HCT116 (cell line): Measurements from ENCODE around the gene RAD21L1. TPM values are rescaled to one million over a fixed set of nuclear protein-coding genes. Genes with fewer than 3 reads are reported as not detected.

Source experiments
- ATAC-seq: fragments of 200-7000 bp; cut with Tn5 transposase; 2 replicates; pipeline ENCODE4 v1.9.1; 2020; ENCODE audit warnings: mild to moderate bottlenecking, moderate library complexity
- BruUV-seq: library from RNA; stranded (reverse); fragments of 400-500 nt; replicated peaks from 2 replicates; lab custom pipeline; 2021; lab: Mats Ljungman, UMichigan
- CTCF ChIA-PET: fragments of 300-600 bp; sonication (Branson Sonifier 250); formaldehyde crosslinking; loops from one replicate; lab custom pipeline; 2021; ENCODE audit warnings: antibody characterized with exemption; lab: Charles Lee
- POLR2A ChIA-PET: fragments of 300-600, 350-600 bp; sonication (Branson Sonifier 250); formaldehyde crosslinking; loops from one replicate; lab custom pipeline; 2021; ENCODE audit warnings: antibody characterized with exemption; lab: Charles Lee
- RAD21 ChIA-PET, 2 experiments: fragments of 300-600 bp; sonication (Branson Sonifier 250); formaldehyde crosslinking; loops; one replicate each; lab custom pipeline; 2023; ENCODE audit warnings: low total read pairs in 2 of 2; ENCODE audit not compliant: uncharacterized antibody in 2 of 2, unreplicated experiment in 2 of 2, low non-redundant PET in 1 of 2; lab: Charles Lee
- DNase-seq: peaks from one replicate; pipeline ENCODE4 v3.0.0-alpha.2; 2010; ENCODE audit warnings: low read depth, low spot score
- H2AFZ ChIP-seq: fragments of 200-600 bp; shearing (Covaris generic), sonication (generic); 2 replicates; pipeline ENCODE4 v1.6.1; 2017; ENCODE audit warnings: low read depth, mixed run types, mixed read lengths, antibody characterized with exemption, low read length; ENCODE audit not compliant: poor library complexity, severe bottlenecking
- H3K27ac ChIP-seq: 2 replicates; pipeline ENCODE4 v1.5.1; 2012; ENCODE audit warnings: low read depth, low read length
- H3K27me3 ChIP-seq: fragments of 200-600 bp; sonication (generic); 2 replicates; pipeline ENCODE4 v1.6.1; 2016; ENCODE audit warnings: mixed run types, low read length, mixed read lengths; ENCODE audit not compliant: insufficient read depth
- H3K36me3 ChIP-seq, 2 experiments: fragments of 200-500 bp in 1 of 2; fragments of 200-600 bp in 1 of 2; sonication (Bioruptor generic) in 1 of 2; sonication (generic) in 1 of 2; 2 replicates each; pipeline versions ENCODE4 v1.5.1 to v1.6.1; 2014 to 2016; ENCODE audit warnings: low read length in 2 of 2, inconsistent platforms in 1 of 2, mixed read lengths in 1 of 2, mixed run types in 1 of 2; ENCODE audit not compliant: insufficient read depth in 2 of 2, control insufficient read depth in 1 of 2
- H3K4me1 ChIP-seq, 2 experiments: fragments of 200-600 bp in 1 of 2; sonication (generic) in 1 of 2; 2 replicates each; pipeline versions ENCODE4 v1.5.1 to v1.6.1; 2012 to 2017; ENCODE audit warnings: low read length in 2 of 2, inconsistent platforms in 1 of 2, mild to moderate bottlenecking in 1 of 2, mixed read lengths in 1 of 2, mixed run types in 1 of 2, moderate library complexity in 1 of 2; ENCODE audit not compliant: insufficient read depth in 2 of 2, control insufficient read depth in 1 of 2
- H3K4me2 ChIP-seq: fragments of 200-600 bp; sonication (generic); 2 replicates; pipeline ENCODE4 v1.6.1; 2017; ENCODE audit warnings: mixed run types, low read length, mixed read lengths
- H3K4me3 ChIP-seq, 2 experiments: fragments of 200-600 bp in 1 of 2; sonication (generic) in 1 of 2; replicated peaks in 1 of 2; 2 replicates each; pipeline ENCODE4 v1.5.1; 2011 to 2016; ENCODE audit warnings: low read length in 2 of 2, control low read depth in 1 of 2, low read depth in 1 of 2, mild to moderate bottlenecking in 1 of 2, mixed read lengths in 1 of 2, mixed run types in 1 of 2
- H3K79me2 ChIP-seq: fragments of 200-600 bp; sonication (generic); 2 replicates; pipeline ENCODE4 v1.6.1; 2017; ENCODE audit warnings: mild to moderate bottlenecking, mixed run types, low read length, moderate library complexity, mixed read lengths; ENCODE audit not compliant: insufficient read depth
- H3K9ac ChIP-seq: fragments of 200-600 bp; sonication (generic); 2 replicates; pipeline ENCODE4 v1.6.1; 2016; ENCODE audit warnings: low read length, mixed read lengths
- H3K9me2 ChIP-seq: fragments of 200-600 bp; sonication (generic), shearing (Covaris generic); 2 replicates; pipeline ENCODE4 v1.6.1; 2017; ENCODE audit warnings: mixed run types, mild to moderate bottlenecking, moderate library complexity; ENCODE audit not compliant: insufficient read depth
- H3K9me3 ChIP-seq, 2 experiments: fragments of 200-500 bp in 1 of 2; fragments of 200-600 bp in 1 of 2; sonication (Bioruptor generic) in 1 of 2; sonication (generic) in 1 of 2; 2 replicates each; pipeline ENCODE4 v1.6.1; 2014 to 2017; ENCODE audit warnings: low read length in 2 of 2, mixed read lengths in 2 of 2, inconsistent platforms in 1 of 2, low read depth in 1 of 2, mild to moderate bottlenecking in 1 of 2, mixed run types in 1 of 2, moderate library complexity in 1 of 2; ENCODE audit not compliant: control insufficient read depth in 1 of 2, insufficient read depth in 1 of 2
- H4K20me1 ChIP-seq: fragments of 200-600 bp; sonication (generic), shearing (Covaris generic); 2 replicates; pipeline ENCODE4 v1.6.1; 2017; ENCODE audit warnings: mixed run types, mild to moderate bottlenecking, moderate library complexity; ENCODE audit not compliant: insufficient read depth
- ATF3 ChIP-seq: IDR thresholded peaks from 2 replicates; pipeline ENCODE4 v1.6.1; 2012
- CBX3 ChIP-seq: IDR thresholded peaks from 2 replicates; pipeline ENCODE4 v1.6.1; 2012; ENCODE audit warnings: low read depth
- CEBPB ChIP-seq: IDR thresholded peaks from 2 replicates; pipeline ENCODE4 v1.6.1; 2012; ENCODE audit warnings: low read depth
- CTCF ChIP-seq, 3 experiments: fragments of 200-600 bp in 1 of 3; sonication (generic) in 1 of 3; IDR thresholded peaks in 2 of 3; conservative IDR thresholded peaks in 1 of 3; 2 replicates each; pipeline ENCODE4 v1.5.1; 2012 to 2017; ENCODE audit warnings: low read depth in 2 of 3, low read length in 2 of 3, antibody characterized with exemption in 1 of 3, borderline replicate concordance in 1 of 3, control low read depth in 1 of 3, mild to moderate bottlenecking in 1 of 3, mixed read lengths in 1 of 3, mixed run types in 1 of 3, moderate library complexity in 1 of 3; ENCODE audit not compliant: insufficient read depth in 1 of 3
- EZH2 ChIP-seq: fragments of 200-600 bp; sonication (generic); IDR thresholded peaks from 2 replicates; pipeline ENCODE4 v1.6.1; 2017; ENCODE audit warnings: antibody characterized with exemption, mixed run types
- EZH2phosphoT487 ChIP-seq: fragments of 200-600 bp; IDR thresholded peaks from 2 replicates; pipeline ENCODE4 v1.6.1; 2018; ENCODE audit warnings: antibody characterized with exemption, borderline replicate concordance
- FOSL1 ChIP-seq: IDR thresholded peaks from 2 replicates; pipeline ENCODE4 v1.6.1; 2012; ENCODE audit warnings: low read depth
- JUND ChIP-seq: IDR thresholded peaks from 2 replicates; pipeline ENCODE4 v1.6.1; 2012
- POLR2A ChIP-seq: IDR thresholded peaks from 2 replicates; pipeline ENCODE4 v1.7.0; 2011; ENCODE audit warnings: borderline replicate concordance; ENCODE audit not compliant: insufficient read depth, insufficient read length; ENCODE audit errors: extremely low read depth
- POLR2AphosphoS5 ChIP-seq: IDR thresholded peaks from 2 replicates; pipeline ENCODE4 v1.6.1; 2011; ENCODE audit warnings: mild to moderate bottlenecking, low read depth, low read length, moderate library complexity
- REST ChIP-seq: IDR thresholded peaks from 2 replicates; pipeline ENCODE4 v1.6.1; 2012; ENCODE audit warnings: low read depth
- SIN3A ChIP-seq: IDR thresholded peaks from 2 replicates; pipeline ENCODE4 v1.6.1; 2012; ENCODE audit warnings: low read depth
- SP1 ChIP-seq: IDR thresholded peaks from 2 replicates; pipeline ENCODE4 v1.6.1; 2012; ENCODE audit warnings: low read depth
- SRF ChIP-seq: IDR thresholded peaks from 2 replicates; pipeline ENCODE4 v1.6.1; 2012; ENCODE audit warnings: low read depth
- YY1 ChIP-seq: IDR thresholded peaks from 2 replicates; pipeline ENCODE4 v1.6.1; 2011; ENCODE audit warnings: low read length, low read depth, moderate library complexity, mild to moderate bottlenecking; ENCODE audit not compliant: insufficient replicate concordance; ENCODE audit errors: extremely low read depth
- ZBTB33 ChIP-seq: IDR thresholded peaks from 2 replicates; pipeline ENCODE4 v1.6.1; 2011; ENCODE audit warnings: mild to moderate bottlenecking, low read length, moderate library complexity; ENCODE audit not compliant: insufficient replicate concordance; ENCODE audit errors: extremely low read depth
- ZFX ChIP-seq: fragments of 450-650 bp; IDR thresholded peaks from 2 replicates; pipeline ENCODE4 v1.6.1; 2017
- ZNF274 ChIP-seq: fragments of 200-500 bp; sonication (Bioruptor generic); IDR thresholded peaks from 2 replicates; pipeline ENCODE4 v1.6.1; 2014; ENCODE audit warnings: mild to moderate bottlenecking, low read depth, low read length, inconsistent platforms
- intact Hi-C: fragments of 100-400 bp; cut with micrococcal nuclease; formaldehyde crosslinking; loops from 2 replicates; pipeline ENCODE4 v1.10.0; 2022
- total RNA-seq: library from RNA; stranded (reverse); gene quantifications from one replicate; pipeline ENCODE4 v1.2.1, GENCODE V29; 2021; ENCODE audit not compliant: unreplicated experiment

The RAD21L1 gene
- total RNA-seq, 1 experiment from 2014 or later, result 0.17 TPM

DNA sequence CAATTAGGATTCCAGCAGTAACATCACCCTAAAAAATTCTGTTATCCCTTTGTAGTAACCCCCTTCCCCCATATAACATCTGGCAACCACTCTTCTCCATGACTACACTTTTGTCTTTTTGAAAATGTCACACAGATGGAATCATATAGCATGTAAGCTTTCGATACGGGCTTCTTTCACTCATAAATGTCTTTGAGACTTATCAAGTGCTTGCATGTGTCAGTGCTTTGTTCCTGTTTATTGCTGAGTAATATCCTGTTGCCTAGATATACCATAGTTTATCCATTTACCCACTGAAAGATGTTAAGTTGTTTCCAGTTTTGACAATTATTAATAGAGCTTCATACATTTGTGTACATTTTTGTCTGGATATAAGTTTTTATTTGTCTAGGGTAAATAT, 29.8 kb downstream of the RAD21L1 start:
- no peaks in the 10 kb centered on the region for H3K9me2 ChIP-seq
- ATAC-seq (no peak), DNase-seq (no peak)
- H3K27me3 ChIP-seq, result no peaks in the 10 kb centered on the region
- H3K4me3 ChIP-seq, result no peak overlapping the region
- intact Hi-C loops, result no loop called here
- CTCF ChIA-PET, result no interaction called here
- no peaks in the 10 kb centered on the region for H3K4me1 ChIP-seq
- POLR2A ChIA-PET, result interaction anchor here (0.5 kb wide), 1 partner anchor 11 kb away, joined by 3 read pairs; the partner anchor contains the start of gene SNPH
- no peaks in the 10 kb centered on the region for H3K36me3 ChIP-seq
- no TSS peak for BruUV-seq
- no peaks in the 10 kb centered on the region for H3K79me2 ChIP-seq
- no peak overlapping the region for H3K9ac ChIP-seq
- no peak overlapping the region for H3K27ac ChIP-seq
- no peaks in the 10 kb centered on the region for H3K9me3 ChIP-seq
- H2AFZ ChIP-seq, result no peak overlapping the region
- no peak overlapping the region for H3K4me2 ChIP-seq
- RAD21 ChIA-PET, result no interaction called here
- TF ChIP-seq YY1 (no peak), ZFX (no peak), CTCF (IDR thresholded peaks at IDR 0.05 in 2 of 3, conservative IDR thresholded peaks at IDR 0.05 in 1 of 3; ENCODE audit: borderline replicate concordance in 1 of 3, insufficient read depth in 1 of 3, low read depth in 2 of 3, low read length in 2 of 3) (no peak), ZBTB33 (no peak), FOSL1 (no peak), POLR2A (no peak), CBX3 (no peak), EZH2 (no peak), ATF3 (no peak), SIN3A (no peak), CEBPB (no peak), REST (no peak), JUND (no peak), ZNF274 (no peak), SRF (no peak), SP1 (no peak), POLR2AphosphoS5 (no peak), EZH2phosphoT487 (no peak)
- H4K20me1 ChIP-seq, result no peaks in the 10 kb centered on the region
